ENCODE data around the gene ARNT2. TPM values are rescaled to one million over a fixed set of nuclear protein-coding genes. Genes with fewer than 3 reads are reported as not detected.

Gene ARNT2
- total RNA-seq, 1 donor from 2014 or later: 6.4 TPM

GRCh38 chr15:80375968-80376891, 28.0 kb upstream of the ARNT2 start:
- Histone ChIP-seq H3K9me3 (no peaks in the 10 kb centered on the region), H3K27me3 (no peaks in the 10 kb centered on the region), H3K4me3 (no peak overlapping the region), H3K36me3 (no peaks in the 10 kb centered on the region), H3K4me1 (no peaks in the 10 kb centered on the region), H3K27ac (no peak overlapping the region)
- intact Hi-C loops (cut with DNase I): no loop called here
- no peak for DNase-seq (ENCODE audit: low spot score in 2 of 2)
- TF ChIP-seq CTCF (IDR thresholded peaks at IDR 0.05): no peak

GRCh38 chr15:80379693-80380092, 24.5 kb upstream of the ARNT2 start:
- Histone ChIP-seq H3K9me3 (no peaks in the 10 kb centered on the region), H3K36me3 (no peaks in the 10 kb centered on the region), H3K27ac (no peak overlapping the region), H3K4me3 (no peak overlapping the region), H3K27me3 (no peaks in the 10 kb centered on the region), H3K4me1 (no peaks in the 10 kb centered on the region)
- no peak for DNase-seq (ENCODE audit: low spot score in 2 of 2)
- no peak for TF ChIP-seq CTCF (IDR thresholded peaks at IDR 0.05)
- intact Hi-C loops (cut with DNase I): no loop called here

- Histone ChIP-seq H3K4me1 (no peaks in the 10 kb centered on the region), H3K36me3 (no peaks in the 10 kb centered on the region), H3K27ac (no peak overlapping the region), H3K27me3 (no peaks in the 10 kb centered on the region), H3K9me3 (no peaks in the 10 kb centered on the region), H3K4me3 (no peak overlapping the region)
- TF ChIP-seq CTCF (IDR thresholded peaks at IDR 0.05): no peak
- DNase-seq (ENCODE audit: low spot score in 2 of 2): no peak
- intact Hi-C loops (cut with DNase I): no loop called here
Measured at GRCh38 chr15:80380154-80380553, 24.0 kb upstream of the ARNT2 start.

- Histone ChIP-seq H3K27me3 (no peaks in the 10 kb centered on the region), H3K9me3 (no peaks in the 10 kb centered on the region), H3K4me1 (no peaks in the 10 kb centered on the region), H3K4me3 (no peak overlapping the region), H3K27ac (no peak overlapping the region), H3K36me3 (no peaks in the 10 kb centered on the region)
- no peak for DNase-seq (ENCODE audit: low spot score in 2 of 2)
- TF ChIP-seq CTCF (IDR thresholded peaks at IDR 0.05): no peak
- intact Hi-C loops (cut with DNase I): no loop called here
Measured at GRCh38 chr15:80382285-80382684, 21.9 kb upstream of the ARNT2 start.

GRCh38 chr15:80384432-80384831, 19.8 kb upstream of the ARNT2 start:
- H3K36me3 ChIP-seq: no peaks in the 10 kb centered on the region
- no peak for TF ChIP-seq CTCF (IDR thresholded peaks at IDR 0.05)
- no peaks in the 10 kb centered on the region for H3K9me3 ChIP-seq
- H3K27ac ChIP-seq: no peak overlapping the region
- intact Hi-C loops (cut with DNase I): no loop called here
- DNase-seq (ENCODE audit: low spot score in 2 of 2): no peak
- no peaks in the 10 kb centered on the region for H3K4me1 ChIP-seq
- no peak overlapping the region for H3K4me3 ChIP-seq
- no peaks in the 10 kb centered on the region for H3K27me3 ChIP-seq
